Peyer's patch (tissue), 4 donors: Measurements from ENCODE around the gene NKX6-1.

Experiments used
- CTCF ChIP-seq, 6 experiments: fragments of 450-650 bp in 4 of 6; fragments of 200-600 bp in 2 of 6; sonication (generic) in 1 of 6; IDR thresholded peaks; one replicate each; pipeline ENCODE4 v1.5.1; 2017 to 2019; ENCODE audit warnings: antibody characterized with exemption in 6 of 6, mild to moderate bottlenecking in 3 of 6, moderate library complexity in 1 of 6
- POLR2A ChIP-seq, 2 donors: fragments of 450-650 bp; IDR thresholded peaks; one replicate each; pipeline ENCODE4 v1.5.1; 2017; ENCODE audit warnings: antibody characterized with exemption in 2 of 2, mild to moderate bottlenecking in 2 of 2, moderate library complexity in 2 of 2

- TF ChIP-seq POLR2A (IDR thresholded peaks at IDR 0.05) (no peak), CTCF (IDR thresholded peaks at IDR 0.05) (no peak)
Observed at GRCh38 chr4:84501202-84501503, 2.1 kb upstream of the NKX6-1 start.
